ENCODE data around the gene NARF. TPM values are rescaled to one million over a fixed set of nuclear protein-coding genes. Genes with fewer than 3 reads are reported as not detected.

Gene NARF
- total RNA-seq, 1 experiment from 2014 or later = 20.6 TPM

DNA sequence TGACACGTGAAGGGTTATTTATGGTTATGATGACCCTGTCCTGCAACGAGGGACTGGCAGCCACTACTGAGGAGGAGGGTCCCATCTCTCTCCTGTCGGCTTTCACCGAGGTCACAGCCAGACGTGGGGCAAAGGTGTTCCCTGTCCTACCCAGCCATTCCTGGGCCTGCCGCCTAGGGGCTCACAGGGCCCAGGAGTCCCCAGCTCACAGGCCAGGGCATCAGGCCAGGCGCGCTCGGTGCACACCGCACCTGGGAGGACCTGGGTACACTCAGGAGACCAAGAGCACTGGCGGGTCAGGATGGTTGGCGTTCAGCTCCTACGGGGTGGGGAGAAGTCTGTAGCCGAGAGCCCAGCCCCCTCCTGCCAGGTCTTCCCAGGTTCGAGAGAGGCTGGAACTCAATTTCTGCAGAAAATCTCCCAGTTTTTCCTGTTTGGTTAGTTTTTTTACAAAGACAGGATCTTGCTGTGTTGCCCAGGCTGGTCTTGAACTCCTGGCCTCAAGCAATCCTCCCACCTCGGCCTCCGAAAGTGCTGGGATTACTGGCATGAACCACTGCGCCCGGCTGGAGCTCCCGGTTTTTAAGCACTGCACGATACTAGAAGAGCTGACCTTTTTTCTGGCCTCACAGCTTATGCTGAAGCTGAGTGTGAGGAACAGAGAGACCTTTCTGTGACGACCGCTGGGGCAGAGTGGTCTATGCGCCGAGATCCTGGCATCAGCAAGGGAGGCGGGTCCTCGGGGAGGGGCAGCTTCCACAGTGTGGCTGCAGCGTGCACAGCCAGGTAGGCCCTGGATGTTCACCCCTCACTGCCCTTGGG, 15.7 kb upstream of the NARF start:
- H3K9me3 Mint-ChIP-seq (ENCODE audit: unreplicated experiment) = no peaks in the 10 kb centered on the region
- H3K4me1 Mint-ChIP-seq (ENCODE audit: insufficient read depth, unreplicated experiment) = no peaks in the 10 kb centered on the region
- H3K36me3 Mint-ChIP-seq (ENCODE audit: insufficient read depth, unreplicated experiment) = peaks cover 19% of the 10 kb centered on the region
- TSS peak; percentile 57 for BruUV-seq (replicated peaks)
- ChIA-PET POLR2A (interaction anchor here (0.6 to 1.2 kb wide), 2 partner anchors 12 to 200 kb away, joined by 4 to 6 read pairs; no protein-coding TSS in a partner anchor), CTCF (interaction anchor here (0.6 kb wide), 1 partner anchor 12 kb away, joined by 3 read pairs; no protein-coding TSS in a partner anchor)
- intact Hi-C loops (cut with micrococcal nuclease) = no loop called here
- TF ChIP-seq, protein P1, sequence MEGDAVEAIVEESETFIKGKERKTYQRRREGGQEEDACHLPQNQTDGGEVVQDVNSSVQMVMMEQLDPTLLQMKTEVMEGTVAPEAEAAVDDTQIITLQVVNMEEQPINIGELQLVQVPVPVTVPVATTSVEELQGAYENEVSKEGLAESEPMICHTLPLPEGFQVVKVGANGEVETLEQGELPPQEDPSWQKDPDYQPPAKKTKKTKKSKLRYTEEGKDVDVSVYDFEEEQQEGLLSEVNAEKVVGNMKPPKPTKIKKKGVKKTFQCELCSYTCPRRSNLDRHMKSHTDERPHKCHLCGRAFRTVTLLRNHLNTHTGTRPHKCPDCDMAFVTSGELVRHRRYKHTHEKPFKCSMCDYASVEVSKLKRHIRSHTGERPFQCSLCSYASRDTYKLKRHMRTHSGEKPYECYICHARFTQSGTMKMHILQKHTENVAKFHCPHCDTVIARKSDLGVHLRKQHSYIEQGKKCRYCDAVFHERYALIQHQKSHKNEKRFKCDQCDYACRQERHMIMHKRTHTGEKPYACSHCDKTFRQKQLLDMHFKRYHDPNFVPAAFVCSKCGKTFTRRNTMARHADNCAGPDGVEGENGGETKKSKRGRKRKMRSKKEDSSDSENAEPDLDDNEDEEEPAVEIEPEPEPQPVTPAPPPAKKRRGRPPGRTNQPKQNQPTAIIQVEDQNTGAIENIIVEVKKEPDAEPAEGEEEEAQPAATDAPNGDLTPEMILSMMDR (IDR thresholded peaks at IDR 0.05; ENCODE audit: unreplicated experiment) = no peak
- no peak for DNase-seq (ENCODE audit: unreplicated experiment)
- no peaks in the 10 kb centered on the region for H3K27me3 Mint-ChIP-seq (ENCODE audit: insufficient read depth, unreplicated experiment)
- no peak overlapping the region for H3K4me3 Mint-ChIP-seq (ENCODE audit: unreplicated experiment)
- H3K27ac Mint-ChIP-seq (ENCODE audit: low read depth, unreplicated experiment) = no peak overlapping the region

DNA sequence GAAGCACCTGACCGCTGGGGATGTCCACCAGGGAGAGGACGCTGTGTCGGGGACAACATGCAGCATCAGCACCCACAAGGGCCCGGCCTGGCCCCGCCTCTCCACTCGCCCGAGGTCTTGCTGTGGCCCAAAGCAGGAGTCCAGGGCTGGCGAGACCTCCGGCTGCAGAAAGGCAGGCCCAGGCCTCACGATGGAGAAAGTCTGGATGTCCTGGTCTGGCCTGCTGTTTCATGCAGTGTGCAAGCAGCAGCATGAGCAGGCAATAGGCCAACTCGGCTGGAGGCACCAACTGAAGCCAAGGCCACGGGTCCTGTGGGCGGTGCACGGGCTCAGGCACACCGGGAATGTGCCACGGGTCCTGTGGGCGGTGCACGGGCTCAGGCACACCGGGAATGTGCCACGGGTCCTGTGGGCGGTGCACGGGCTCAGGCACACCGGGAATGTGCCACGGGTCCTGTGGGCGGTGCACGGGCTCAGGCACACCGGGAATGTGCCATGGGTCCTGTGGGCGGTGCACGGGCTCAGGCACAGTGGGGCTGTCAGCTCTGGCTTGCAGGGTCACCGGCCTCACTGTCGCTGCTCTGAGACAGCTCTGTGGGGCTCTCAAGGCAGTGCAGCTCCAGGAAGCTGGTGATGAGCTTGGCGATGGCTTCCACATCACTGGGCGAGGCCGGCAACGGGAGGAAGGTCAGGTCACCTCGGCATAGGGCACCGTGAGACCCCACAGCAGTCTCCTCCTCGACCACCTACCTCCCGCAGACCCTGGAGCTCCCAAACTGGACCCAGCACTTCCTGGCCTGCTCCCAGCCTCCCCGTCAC, 14.9 kb upstream of the NARF start:
- Mint-ChIP-seq H3K4me1 (ENCODE audit: insufficient read depth, unreplicated experiment) (no peaks in the 10 kb centered on the region), H3K27ac (ENCODE audit: low read depth, unreplicated experiment) (no peak overlapping the region), H3K27me3 (ENCODE audit: insufficient read depth, unreplicated experiment) (no peaks in the 10 kb centered on the region), H3K4me3 (ENCODE audit: unreplicated experiment) (no peak overlapping the region), H3K36me3 (ENCODE audit: insufficient read depth, unreplicated experiment) (peaks cover 19% of the 10 kb centered on the region), H3K9me3 (ENCODE audit: unreplicated experiment) (no peaks in the 10 kb centered on the region)
- BruUV-seq (replicated peaks) = no TSS peak
- CTCF ChIA-PET = no interaction called here
- TF ChIP-seq, protein P1 (IDR thresholded peaks at IDR 0.05; ENCODE audit: unreplicated experiment) = no peak
- POLR2A ChIA-PET = interaction anchor here (0.6 to 1.2 kb wide), 2 partner anchors 13 to 842 kb away, joined by 3 to 6 read pairs; no protein-coding TSS in a partner anchor
- no peak for DNase-seq (ENCODE audit: unreplicated experiment)
- intact Hi-C loops (cut with micrococcal nuclease) = no loop called here

DNA sequence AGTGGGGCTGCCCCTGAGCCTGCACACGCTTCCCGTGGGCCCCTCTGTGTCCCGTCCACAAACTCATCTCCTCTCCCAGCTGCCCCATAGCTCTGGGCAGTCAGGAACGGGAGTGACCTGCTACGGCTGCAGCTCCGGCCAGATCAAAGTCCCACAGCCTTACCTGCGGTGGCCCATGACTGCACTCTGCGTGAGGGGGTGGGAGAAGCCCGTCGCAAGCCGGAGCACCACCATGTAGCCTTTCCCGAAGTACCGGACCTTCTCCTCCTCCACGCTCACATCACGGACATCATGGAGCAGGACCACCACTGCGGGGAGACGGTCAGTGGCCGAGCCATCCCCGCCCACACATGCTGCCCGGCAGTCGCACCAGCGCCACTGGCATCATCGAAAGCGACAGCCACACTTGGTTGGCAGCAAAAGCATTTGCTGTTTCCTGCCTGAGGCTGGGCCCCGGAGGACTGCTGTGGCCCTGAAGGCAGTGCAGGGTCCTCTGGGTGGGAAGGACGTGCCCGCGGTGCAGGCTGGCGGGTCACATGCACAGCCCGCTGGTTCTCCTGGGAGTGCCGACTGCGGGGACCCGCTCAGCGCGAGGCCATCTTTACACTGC, 14.2 kb upstream of the NARF start:
- TF ChIP-seq, protein P1 (IDR thresholded peaks at IDR 0.05; ENCODE audit: unreplicated experiment) = no peak

More for the DNA sequence above, 14.2 kb upstream of the NARF start:
- intact Hi-C loops (cut with micrococcal nuclease) = no loop called here
- no peak for DNase-seq (ENCODE audit: unreplicated experiment)
- Mint-ChIP-seq H3K9me3 (ENCODE audit: unreplicated experiment) (no peaks in the 10 kb centered on the region), H3K4me3 (ENCODE audit: unreplicated experiment) (no peak overlapping the region), H3K4me1 (ENCODE audit: insufficient read depth, unreplicated experiment) (no peaks in the 10 kb centered on the region), H3K36me3 (ENCODE audit: insufficient read depth, unreplicated experiment) (peaks cover 19% of the 10 kb centered on the region), H3K27ac (ENCODE audit: low read depth, unreplicated experiment) (no peak overlapping the region), H3K27me3 (ENCODE audit: insufficient read depth, unreplicated experiment) (no peaks in the 10 kb centered on the region)
- ChIA-PET CTCF (no interaction called here), POLR2A (interaction anchor here (0.6 kb wide), 1 partner anchor 842 kb away, joined by 3 read pairs; no protein-coding TSS in a partner anchor)
- BruUV-seq (replicated peaks) = no TSS peak

All from MCF 10A (cell line).